ENCODE results near the gene KREMEN2. TPM values are rescaled to one million over a fixed set of nuclear protein-coding genes. Genes with fewer than 3 reads are reported as not detected.

The KREMEN2 gene
- total RNA-seq, 1 donor from 2014 or later, result 0.04 TPM

- no peak for TF ChIP-seq CTCF (IDR thresholded peaks at IDR 0.05; ENCODE audit: insufficient read depth, low read length, poor library complexity, severe bottlenecking)
- no peak overlapping the region for H3K4me3 ChIP-seq (ENCODE audit: low read depth, low read length)
- H3K36me3 ChIP-seq (ENCODE audit: control insufficient read depth, insufficient read depth, low read length), result no peaks in the 10 kb centered on the region
- DNase-seq (ENCODE audit: low read depth), result no peak
- H3K27me3 ChIP-seq (ENCODE audit: control insufficient read depth, insufficient read depth, low read length), result peaks cover 26% of the 10 kb centered on the region
Observed at GRCh38 chr16:2952679-2953078, 11.4 kb upstream of the KREMEN2 start.

DNA sequence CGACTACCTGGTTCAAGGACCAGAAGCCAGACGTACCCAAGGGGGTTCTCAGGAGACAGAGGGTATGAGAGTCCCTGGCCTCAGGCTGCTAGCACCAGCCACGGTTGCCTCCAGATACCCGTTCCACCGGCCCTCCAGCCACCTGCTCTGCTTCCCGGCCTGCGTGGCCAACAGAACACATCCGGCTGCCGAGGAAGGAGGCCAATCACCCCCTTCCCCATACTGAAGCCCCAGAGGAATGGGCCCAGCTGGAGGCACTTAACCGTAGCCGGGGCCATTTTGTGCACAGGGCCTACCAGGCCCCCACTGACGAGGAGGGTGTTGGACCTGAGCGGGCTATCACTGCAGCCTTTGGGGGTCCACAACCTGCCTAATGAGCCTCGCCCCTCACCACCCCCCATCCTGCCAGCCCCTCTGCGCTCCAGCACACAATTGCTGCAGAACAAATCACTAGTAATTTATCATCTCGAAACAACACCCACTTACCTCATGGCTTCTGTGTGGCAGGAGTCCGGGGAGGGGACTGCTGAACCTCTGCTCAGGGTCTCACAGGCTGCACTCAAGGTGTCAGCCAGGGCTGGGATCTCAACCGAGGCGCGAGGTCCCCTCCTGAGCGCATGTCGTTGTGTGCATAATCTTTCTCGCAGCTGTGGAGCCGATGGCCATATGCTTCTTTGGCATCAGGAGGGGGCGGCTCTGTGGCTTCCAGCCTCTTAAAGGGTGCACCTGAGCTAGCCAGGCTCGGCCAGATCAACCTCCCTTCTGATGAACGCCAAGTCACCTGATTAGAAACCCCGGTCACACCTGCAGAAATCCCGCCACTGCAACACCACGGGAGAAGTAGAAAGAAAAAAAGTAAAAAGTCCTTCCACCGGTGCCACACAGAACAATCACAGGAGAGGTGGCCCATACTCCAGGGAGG lies 10.1 kb upstream of the KREMEN2 start:
- Histone ChIP-seq H3K27me3 (ENCODE audit: control insufficient read depth, insufficient read depth, low read length) (peaks cover 26% of the 10 kb centered on the region), H3K4me3 (ENCODE audit: low read depth, low read length) (no peak overlapping the region), H3K36me3 (ENCODE audit: control insufficient read depth, insufficient read depth, low read length) (no peaks in the 10 kb centered on the region)
- no peak for TF ChIP-seq CTCF (IDR thresholded peaks at IDR 0.05; ENCODE audit: insufficient read depth, low read length, poor library complexity, severe bottlenecking)
- DNase-seq (ENCODE audit: low read depth), result no peak

- H3K27me3 ChIP-seq (ENCODE audit: control insufficient read depth, insufficient read depth, low read length), result peaks cover 26% of the 10 kb centered on the region
- no peak overlapping the region for H3K4me3 ChIP-seq (ENCODE audit: low read depth, low read length)
- TF ChIP-seq CTCF (IDR thresholded peaks at IDR 0.05; ENCODE audit: insufficient read depth, low read length, poor library complexity, severe bottlenecking), result no peak
- no peaks in the 10 kb centered on the region for H3K36me3 ChIP-seq (ENCODE audit: control insufficient read depth, insufficient read depth, low read length)
- DNase-seq (ENCODE audit: low read depth), result no peak
Observed at GRCh38 chr16:2954656-2955381, 9.3 kb upstream of the KREMEN2 start.

DNA sequence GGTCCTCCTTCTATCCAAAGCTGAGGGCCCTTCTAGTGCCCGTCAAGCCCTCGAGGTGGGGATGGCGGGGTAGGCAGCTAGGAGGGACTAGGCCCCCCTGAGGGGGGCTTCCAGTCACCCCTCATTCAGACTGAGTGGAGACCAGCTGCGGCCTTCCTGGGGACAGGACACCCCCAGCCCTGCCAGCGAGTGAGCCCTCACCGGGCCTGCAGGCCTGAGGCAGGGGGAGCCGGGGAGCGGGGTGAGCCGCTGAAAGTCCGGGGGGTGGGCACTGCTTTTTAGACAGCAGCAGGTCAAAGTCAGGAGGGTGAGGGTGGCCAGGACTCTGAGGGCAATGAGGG lies 8.7 kb upstream of the KREMEN2 start:
- no peak for TF ChIP-seq CTCF (IDR thresholded peaks at IDR 0.05; ENCODE audit: insufficient read depth, low read length, poor library complexity, severe bottlenecking)
- H3K27me3 ChIP-seq (ENCODE audit: control insufficient read depth, insufficient read depth, low read length), result peaks cover 26% of the 10 kb centered on the region
- H3K36me3 ChIP-seq (ENCODE audit: control insufficient read depth, insufficient read depth, low read length), result no peaks in the 10 kb centered on the region
- H3K4me3 ChIP-seq (ENCODE audit: low read depth, low read length), result no peak overlapping the region
- no peak for DNase-seq (ENCODE audit: low read depth)

GRCh38 chr16:2955779-2956578 lies 8.1 kb upstream of the KREMEN2 start:
- Histone ChIP-seq H3K36me3 (ENCODE audit: control insufficient read depth, insufficient read depth, low read length) (no peaks in the 10 kb centered on the region), H3K27me3 (ENCODE audit: control insufficient read depth, insufficient read depth, low read length) (peaks cover 26% of the 10 kb centered on the region), H3K4me3 (ENCODE audit: low read depth, low read length) (no peak overlapping the region)
- no peak for DNase-seq (ENCODE audit: low read depth)
- TF ChIP-seq CTCF (IDR thresholded peaks at IDR 0.05; ENCODE audit: insufficient read depth, low read length, poor library complexity, severe bottlenecking), result no peak
